HCT116 (cell line): Measurements from ENCODE around the gene FBXO15. TPM values are rescaled to one million over a fixed set of nuclear protein-coding genes. Genes with fewer than 3 reads are reported as not detected.

Experiments
- ATAC-seq: fragments of 200-7000 bp; cut with Tn5 transposase; 2 replicates; pipeline ENCODE4 v1.9.1; 2020; ENCODE audit warnings: mild to moderate bottlenecking, moderate library complexity
- BruUV-seq: library from RNA; stranded (reverse); fragments of 400-500 nt; replicated peaks from 2 replicates; lab custom pipeline; 2021; lab: Mats Ljungman, UMichigan
- CTCF ChIA-PET: fragments of 300-600 bp; sonication (Branson Sonifier 250); formaldehyde crosslinking; loops from one replicate; lab custom pipeline; 2021; ENCODE audit warnings: antibody characterized with exemption; lab: Charles Lee
- POLR2A ChIA-PET: fragments of 300-600, 350-600 bp; sonication (Branson Sonifier 250); formaldehyde crosslinking; loops from one replicate; lab custom pipeline; 2021; ENCODE audit warnings: antibody characterized with exemption; lab: Charles Lee
- RAD21 ChIA-PET, 2 experiments: fragments of 300-600 bp; sonication (Branson Sonifier 250); formaldehyde crosslinking; loops; one replicate each; lab custom pipeline; 2023; ENCODE audit warnings: low total read pairs in 2 of 2; ENCODE audit not compliant: uncharacterized antibody in 2 of 2, unreplicated experiment in 2 of 2, low non-redundant PET in 1 of 2; lab: Charles Lee
- DNase-seq: peaks from one replicate; pipeline ENCODE4 v3.0.0-alpha.2; 2010; ENCODE audit warnings: low read depth, low spot score
- H2AFZ ChIP-seq: fragments of 200-600 bp; shearing (Covaris generic), sonication (generic); 2 replicates; pipeline ENCODE4 v1.6.1; 2017; ENCODE audit warnings: low read depth, mixed run types, mixed read lengths, antibody characterized with exemption, low read length; ENCODE audit not compliant: poor library complexity, severe bottlenecking
- H3K27ac ChIP-seq: 2 replicates; pipeline ENCODE4 v1.5.1; 2012; ENCODE audit warnings: low read depth, low read length
- H3K27me3 ChIP-seq: fragments of 200-600 bp; sonication (generic); 2 replicates; pipeline ENCODE4 v1.6.1; 2016; ENCODE audit warnings: mixed run types, low read length, mixed read lengths; ENCODE audit not compliant: insufficient read depth
- H3K36me3 ChIP-seq, 2 experiments: fragments of 200-500 bp in 1 of 2; fragments of 200-600 bp in 1 of 2; sonication (Bioruptor generic) in 1 of 2; sonication (generic) in 1 of 2; 2 replicates each; pipeline versions ENCODE4 v1.5.1 to v1.6.1; 2014 to 2016; ENCODE audit warnings: low read length in 2 of 2, inconsistent platforms in 1 of 2, mixed read lengths in 1 of 2, mixed run types in 1 of 2; ENCODE audit not compliant: insufficient read depth in 2 of 2, control insufficient read depth in 1 of 2
- H3K4me1 ChIP-seq, 2 experiments: fragments of 200-600 bp in 1 of 2; sonication (generic) in 1 of 2; 2 replicates each; pipeline versions ENCODE4 v1.5.1 to v1.6.1; 2012 to 2017; ENCODE audit warnings: low read length in 2 of 2, inconsistent platforms in 1 of 2, mild to moderate bottlenecking in 1 of 2, mixed read lengths in 1 of 2, mixed run types in 1 of 2, moderate library complexity in 1 of 2; ENCODE audit not compliant: insufficient read depth in 2 of 2, control insufficient read depth in 1 of 2
- H3K4me2 ChIP-seq: fragments of 200-600 bp; sonication (generic); 2 replicates; pipeline ENCODE4 v1.6.1; 2017; ENCODE audit warnings: mixed run types, low read length, mixed read lengths
- H3K4me3 ChIP-seq, 2 experiments: fragments of 200-600 bp in 1 of 2; sonication (generic) in 1 of 2; replicated peaks in 1 of 2; 2 replicates each; pipeline ENCODE4 v1.5.1; 2011 to 2016; ENCODE audit warnings: low read length in 2 of 2, control low read depth in 1 of 2, low read depth in 1 of 2, mild to moderate bottlenecking in 1 of 2, mixed read lengths in 1 of 2, mixed run types in 1 of 2
- H3K79me2 ChIP-seq: fragments of 200-600 bp; sonication (generic); 2 replicates; pipeline ENCODE4 v1.6.1; 2017; ENCODE audit warnings: mild to moderate bottlenecking, mixed run types, low read length, moderate library complexity, mixed read lengths; ENCODE audit not compliant: insufficient read depth
- H3K9ac ChIP-seq: fragments of 200-600 bp; sonication (generic); 2 replicates; pipeline ENCODE4 v1.6.1; 2016; ENCODE audit warnings: low read length, mixed read lengths
- H3K9me2 ChIP-seq: fragments of 200-600 bp; sonication (generic), shearing (Covaris generic); 2 replicates; pipeline ENCODE4 v1.6.1; 2017; ENCODE audit warnings: mixed run types, mild to moderate bottlenecking, moderate library complexity; ENCODE audit not compliant: insufficient read depth
- H3K9me3 ChIP-seq, 2 experiments: fragments of 200-500 bp in 1 of 2; fragments of 200-600 bp in 1 of 2; sonication (Bioruptor generic) in 1 of 2; sonication (generic) in 1 of 2; 2 replicates each; pipeline ENCODE4 v1.6.1; 2014 to 2017; ENCODE audit warnings: low read length in 2 of 2, mixed read lengths in 2 of 2, inconsistent platforms in 1 of 2, low read depth in 1 of 2, mild to moderate bottlenecking in 1 of 2, mixed run types in 1 of 2, moderate library complexity in 1 of 2; ENCODE audit not compliant: control insufficient read depth in 1 of 2, insufficient read depth in 1 of 2
- H4K20me1 ChIP-seq: fragments of 200-600 bp; sonication (generic), shearing (Covaris generic); 2 replicates; pipeline ENCODE4 v1.6.1; 2017; ENCODE audit warnings: mixed run types, mild to moderate bottlenecking, moderate library complexity; ENCODE audit not compliant: insufficient read depth
- ATF3 ChIP-seq: IDR thresholded peaks from 2 replicates; pipeline ENCODE4 v1.6.1; 2012
- CBX3 ChIP-seq: IDR thresholded peaks from 2 replicates; pipeline ENCODE4 v1.6.1; 2012; ENCODE audit warnings: low read depth
- CEBPB ChIP-seq: IDR thresholded peaks from 2 replicates; pipeline ENCODE4 v1.6.1; 2012; ENCODE audit warnings: low read depth
- EGR1 ChIP-seq: IDR thresholded peaks from 2 replicates; pipeline ENCODE4 v1.6.1; 2012; ENCODE audit warnings: low read depth
- EZH2 ChIP-seq: fragments of 200-600 bp; sonication (generic); IDR thresholded peaks from 2 replicates; pipeline ENCODE4 v1.6.1; 2017; ENCODE audit warnings: antibody characterized with exemption, mixed run types
- EZH2phosphoT487 ChIP-seq: fragments of 200-600 bp; IDR thresholded peaks from 2 replicates; pipeline ENCODE4 v1.6.1; 2018; ENCODE audit warnings: antibody characterized with exemption, borderline replicate concordance
- JUND ChIP-seq: IDR thresholded peaks from 2 replicates; pipeline ENCODE4 v1.6.1; 2012
- POLR2A ChIP-seq: IDR thresholded peaks from 2 replicates; pipeline ENCODE4 v1.7.0; 2011; ENCODE audit warnings: borderline replicate concordance; ENCODE audit not compliant: insufficient read depth, insufficient read length; ENCODE audit errors: extremely low read depth
- POLR2AphosphoS5 ChIP-seq: IDR thresholded peaks from 2 replicates; pipeline ENCODE4 v1.6.1; 2011; ENCODE audit warnings: mild to moderate bottlenecking, low read depth, low read length, moderate library complexity
- RAD21 ChIP-seq: IDR thresholded peaks from 2 replicates; pipeline ENCODE4 v1.6.1; 2012; ENCODE audit warnings: low read depth, mild to moderate bottlenecking
- SIN3A ChIP-seq: IDR thresholded peaks from 2 replicates; pipeline ENCODE4 v1.6.1; 2012; ENCODE audit warnings: low read depth
- ZNF274 ChIP-seq: fragments of 200-500 bp; sonication (Bioruptor generic); IDR thresholded peaks from 2 replicates; pipeline ENCODE4 v1.6.1; 2014; ENCODE audit warnings: mild to moderate bottlenecking, low read depth, low read length, inconsistent platforms
- intact Hi-C: fragments of 100-400 bp; cut with micrococcal nuclease; formaldehyde crosslinking; loops from 2 replicates; pipeline ENCODE4 v1.10.0; 2022
- total RNA-seq: library from RNA; stranded (reverse); gene quantifications from one replicate; pipeline ENCODE4 v1.2.1, GENCODE V29; 2021; ENCODE audit not compliant: unreplicated experiment

The FBXO15 gene
- total RNA-seq, 1 experiment from 2014 or later = 1.1 TPM

- DNase-seq = no peak
- no peak overlapping the region for H3K4me2 ChIP-seq
- no peak overlapping the region for H3K4me3 ChIP-seq
- 0 out of 4 replicates have a peak, but pooled peaks cover 0 to 3% of the 10 kb centered on the region in 2 experiments for H3K4me1 ChIP-seq
- peaks cover 14% of the 10 kb centered on the region for H3K27me3 ChIP-seq
- ChIA-PET CTCF (no interaction called here), RAD21 (no interaction called here), POLR2A (no interaction called here)
- no peak for ATAC-seq
- intact Hi-C loops = no loop called here
- no peak overlapping the region for H3K9ac ChIP-seq
- H3K9me2 ChIP-seq = no peaks in the 10 kb centered on the region
- no peaks in the 10 kb centered on the region for H3K79me2 ChIP-seq
- BruUV-seq = no TSS peak
- no peak overlapping the region for H3K27ac ChIP-seq
- no peak for TF ChIP-seq EZH2
- no peak for TF ChIP-seq CBX3
- no peak for TF ChIP-seq RAD21
- TF ChIP-seq ZNF274 = no peak
- TF ChIP-seq JUND = no peak
- no peak for TF ChIP-seq EZH2phosphoT487
- TF ChIP-seq ATF3 = no peak
- TF ChIP-seq EGR1 = no peak
- no peak for TF ChIP-seq POLR2A
- no peak for TF ChIP-seq POLR2AphosphoS5
- TF ChIP-seq CEBPB = no peak
- no peak for TF ChIP-seq SIN3A
- H3K36me3 ChIP-seq = no peaks in the 10 kb centered on the region
- H2AFZ ChIP-seq = no peak overlapping the region
- no peaks in the 10 kb centered on the region for H3K9me3 ChIP-seq
- H4K20me1 ChIP-seq = no peaks in the 10 kb centered on the region
Measured at GRCh38 chr18:74078257-74078656, 69.4 kb downstream of the FBXO15 start.
